Thyroid gland (tissue), 4 donors: Measurements from ENCODE around the gene IQCF6.

ENCODE experiments used
- CTCF ChIP-seq, 6 experiments: fragments of 200-600 bp in 3 of 6; fragments of 450-650 bp in 3 of 6; sonication (generic) in 3 of 6; IDR thresholded peaks; one replicate each; pipeline ENCODE4 v1.5.1; 2016 to 2019; ENCODE audit warnings: antibody characterized with exemption in 6 of 6, mild to moderate bottlenecking in 2 of 6, inconsistent platforms in 1 of 6, moderate library complexity in 1 of 6
- POLR2A ChIP-seq, 2 donors: fragments of 450-650 bp; IDR thresholded peaks; one replicate each; pipeline ENCODE4 v1.6.1; 2017; ENCODE audit warnings: antibody characterized with exemption in 2 of 2, mild to moderate bottlenecking in 2 of 2, moderate library complexity in 1 of 2

GRCh38 chr3:51799879-51800749 is 21.1 kb upstream of the IQCF6 start:
- peak; percentile 44 to 78 (median 72) for TF ChIP-seq CTCF (IDR thresholded peaks at IDR 0.05)
- no peak for TF ChIP-seq POLR2A (IDR thresholded peaks at IDR 0.05)
